Endothelial cell of hepatic sinusoid (primary cell): ENCODE data around the gene IGSF8.

Source experiments
- in situ Hi-C: cut with HindIII; loops from 2 replicates; pipeline ENCODE4 v1.10.0; 2017; ENCODE audit warnings: low sequenced_read_pairs

IGSF8 gene, protein sequence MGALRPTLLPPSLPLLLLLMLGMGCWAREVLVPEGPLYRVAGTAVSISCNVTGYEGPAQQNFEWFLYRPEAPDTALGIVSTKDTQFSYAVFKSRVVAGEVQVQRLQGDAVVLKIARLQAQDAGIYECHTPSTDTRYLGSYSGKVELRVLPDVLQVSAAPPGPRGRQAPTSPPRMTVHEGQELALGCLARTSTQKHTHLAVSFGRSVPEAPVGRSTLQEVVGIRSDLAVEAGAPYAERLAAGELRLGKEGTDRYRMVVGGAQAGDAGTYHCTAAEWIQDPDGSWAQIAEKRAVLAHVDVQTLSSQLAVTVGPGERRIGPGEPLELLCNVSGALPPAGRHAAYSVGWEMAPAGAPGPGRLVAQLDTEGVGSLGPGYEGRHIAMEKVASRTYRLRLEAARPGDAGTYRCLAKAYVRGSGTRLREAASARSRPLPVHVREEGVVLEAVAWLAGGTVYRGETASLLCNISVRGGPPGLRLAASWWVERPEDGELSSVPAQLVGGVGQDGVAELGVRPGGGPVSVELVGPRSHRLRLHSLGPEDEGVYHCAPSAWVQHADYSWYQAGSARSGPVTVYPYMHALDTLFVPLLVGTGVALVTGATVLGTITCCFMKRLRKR

DNA sequence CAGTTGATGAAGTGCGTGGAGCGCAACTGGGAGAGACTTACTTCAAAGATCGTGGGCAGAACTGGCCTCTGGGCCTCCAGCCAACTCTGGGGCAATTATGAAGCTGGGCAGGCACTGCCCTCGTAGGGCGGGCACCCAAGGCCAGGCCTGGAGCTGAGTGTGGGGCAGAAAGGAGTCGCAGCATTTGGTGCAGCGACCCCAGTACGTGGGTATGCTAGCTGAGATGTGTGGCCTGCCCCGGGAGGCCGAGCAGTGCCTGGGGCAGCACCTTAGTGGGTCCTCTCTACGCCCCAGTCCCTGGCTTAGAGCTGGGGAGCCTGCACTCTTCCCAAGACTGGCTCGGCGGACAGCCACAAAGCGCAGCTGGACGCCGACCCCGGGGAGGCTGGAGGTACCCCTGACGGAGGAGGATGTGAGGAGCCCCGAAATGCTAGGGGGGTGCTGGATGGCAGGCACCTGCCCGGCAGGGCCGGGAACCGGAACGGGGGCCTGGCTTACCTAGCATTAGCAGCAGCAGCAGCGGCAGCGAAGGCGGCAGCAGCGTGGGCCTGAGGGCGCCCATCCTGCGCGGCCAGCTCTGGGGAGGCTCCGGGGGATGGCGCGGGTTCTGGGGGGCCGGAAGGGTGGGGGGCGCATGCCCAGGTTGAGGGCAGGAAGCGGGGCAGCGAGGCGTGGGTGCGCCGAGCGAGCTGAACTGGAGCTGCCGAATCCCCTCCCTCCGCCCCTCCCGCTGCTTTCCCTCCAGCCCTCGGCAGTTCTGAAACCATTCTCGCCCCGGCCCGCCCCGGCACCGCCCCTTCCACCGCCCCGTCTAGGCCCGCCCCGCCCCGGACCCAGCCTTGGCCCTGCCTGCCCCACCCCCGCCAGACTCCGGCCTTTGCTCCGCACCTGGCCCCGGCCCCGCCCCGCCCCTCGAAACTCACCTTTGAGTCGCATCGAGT lies at the start of gene IGSF8:
IGSF8 (minus strand) TSS at position 709 of the 941 bp plus-strand sequence; CDS start at position 562, 147 bp downstream.
- in situ Hi-C loops = no loop called here

GRCh38 chr1:160148121-160148520 lies 49.7 kb upstream of the IGSF8 start:
- in situ Hi-C loops = no loop called here

GRCh38 chr1:160146107-160146506 lies 47.7 kb upstream of the IGSF8 start:
- in situ Hi-C loops = no loop called here

DNA sequence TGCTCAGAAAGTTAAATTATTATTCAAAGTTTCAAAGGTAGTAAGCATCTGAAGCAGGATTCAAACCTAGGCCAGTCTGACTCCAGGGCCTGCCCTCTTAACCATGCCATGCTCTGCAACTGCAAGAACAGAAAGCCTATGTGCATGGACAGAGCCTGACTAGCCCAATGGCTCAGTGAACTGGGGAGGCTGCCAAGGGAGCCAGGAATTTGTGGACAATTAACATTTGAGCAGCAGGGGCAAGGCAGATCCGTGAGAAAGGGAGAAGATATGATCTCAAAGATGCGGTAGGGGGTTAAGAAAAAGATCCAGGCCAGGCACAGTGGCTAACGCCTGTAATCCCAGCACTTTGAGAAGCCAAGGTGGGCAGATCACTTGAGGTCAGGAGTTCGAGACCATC lies 46.5 kb upstream of the IGSF8 start:
- in situ Hi-C loops = no loop called here

DNA sequence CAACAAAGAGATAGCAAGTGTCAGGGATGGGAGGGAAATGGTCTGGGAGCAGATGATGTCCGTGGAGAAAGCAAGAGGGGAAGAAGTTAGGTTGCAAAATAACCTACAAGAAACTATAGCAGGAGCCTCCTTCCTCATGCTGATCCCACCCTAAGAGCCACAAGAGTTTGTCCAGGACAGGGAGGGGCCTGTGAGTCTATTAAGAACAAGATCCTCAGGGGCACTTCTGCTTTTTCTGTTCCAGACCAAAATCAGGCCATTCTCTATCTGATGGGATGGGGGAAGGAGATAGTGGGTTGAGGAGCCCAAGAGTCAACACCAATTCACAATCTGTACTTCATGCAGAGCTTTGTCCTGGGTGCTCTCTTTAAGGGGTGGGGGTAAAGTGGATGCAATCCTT lies 45.3 kb upstream of the IGSF8 start:
- in situ Hi-C loops = no loop called here

GRCh38 chr1:160139840-160140239 lies 41.4 kb upstream of the IGSF8 start:
- in situ Hi-C loops = no loop called here

GRCh38 chr1:160137216-160137862 lies 38.9 kb upstream of the IGSF8 start:
- in situ Hi-C loops = no loop called here

GRCh38 chr1:160136926-160137200 lies 38.4 kb upstream of the IGSF8 start:
- in situ Hi-C loops = no loop called here

DNA sequence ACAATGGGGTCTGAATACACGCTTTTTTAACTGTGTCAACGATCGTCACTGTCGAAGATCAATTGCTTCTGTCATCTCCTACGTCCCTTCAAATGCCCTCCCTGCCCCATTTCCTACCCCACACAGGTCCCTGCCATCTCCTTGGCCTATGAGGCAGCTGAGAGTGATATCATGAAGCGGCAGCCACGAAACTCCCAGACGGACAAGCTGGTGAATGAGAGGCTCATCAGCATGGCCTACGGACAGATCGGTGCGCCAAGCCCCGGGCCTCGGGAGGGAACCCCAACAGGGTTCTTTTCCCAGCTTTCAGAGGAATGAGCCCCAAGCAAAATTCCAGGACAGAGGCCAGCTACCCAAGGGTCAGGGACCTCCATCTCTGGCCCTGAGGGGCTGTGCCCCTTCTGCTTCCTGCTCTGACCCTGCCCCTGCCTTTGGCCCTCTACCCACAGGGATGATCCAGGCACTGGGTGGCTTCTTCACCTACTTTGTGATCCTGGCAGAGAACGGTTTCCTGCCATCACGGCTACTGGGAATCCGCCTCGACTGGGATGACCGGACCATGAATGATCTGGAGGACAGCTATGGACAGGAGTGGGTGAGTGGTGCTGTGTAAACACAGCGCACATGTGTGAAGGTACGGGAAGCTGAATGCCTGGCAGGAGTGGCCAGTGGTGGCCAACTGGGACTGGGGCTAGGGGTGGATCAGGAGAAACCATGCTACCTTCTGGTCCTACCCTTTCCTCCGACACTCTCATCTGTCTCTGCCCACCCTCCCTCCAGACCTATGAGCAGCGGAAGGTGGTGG lies 37.9 kb upstream of the IGSF8 start:
- in situ Hi-C loops = no loop called here

DNA sequence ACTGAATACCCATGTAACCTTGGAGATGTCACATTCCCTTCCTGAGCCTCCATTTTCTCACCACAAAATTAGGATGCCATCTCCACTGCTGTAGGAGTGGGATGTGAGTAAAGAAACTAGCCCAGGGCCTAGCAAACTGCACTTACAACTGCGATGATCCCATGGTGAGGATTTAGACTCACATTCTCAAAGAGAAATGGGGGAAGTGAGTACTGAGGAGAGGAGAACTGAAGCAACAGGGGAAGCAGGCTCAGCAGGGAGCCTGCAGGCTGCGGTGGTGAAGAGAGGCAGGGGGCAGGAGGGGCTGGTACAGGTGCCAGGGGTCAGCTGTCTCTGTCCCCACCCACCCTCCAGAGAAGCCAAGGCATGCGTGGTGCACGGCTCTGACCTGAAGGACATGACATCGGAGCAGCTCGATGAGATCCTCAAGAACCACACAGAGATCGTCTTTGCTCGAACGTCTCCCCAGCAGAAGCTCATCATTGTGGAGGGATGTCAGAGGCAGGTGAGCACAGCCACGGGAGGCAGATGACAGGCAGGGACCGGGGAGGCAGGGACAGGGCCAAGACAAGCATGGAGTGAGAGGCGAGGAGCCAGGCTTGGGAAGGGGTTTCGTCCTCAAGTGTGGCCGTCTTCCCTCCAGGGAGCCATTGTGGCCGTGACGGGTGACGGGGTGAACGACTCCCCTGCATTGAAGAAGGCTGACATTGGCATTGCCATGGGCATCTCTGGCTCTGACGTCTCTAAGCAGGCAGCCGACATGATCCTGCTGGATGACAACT lies 36.6 kb upstream of the IGSF8 start:
- in situ Hi-C loops = loop anchor here (5.0 kb wide), 2 partner anchors 48 to 92 kb away; no protein-coding TSS in a partner anchor

- in situ Hi-C loops = loop anchor here (5.0 kb wide), 2 partner anchors 47 to 93 kb away; no protein-coding TSS in a partner anchor
Observed at GRCh38 chr1:160133990-160134770, 35.8 kb upstream of the IGSF8 start.

GRCh38 chr1:160131803-160132565 lies 33.6 kb upstream of the IGSF8 start:
- in situ Hi-C loops = loop anchor here (5.0 kb wide), 2 partner anchors 45 to 95 kb away; no protein-coding TSS in a partner anchor

DNA sequence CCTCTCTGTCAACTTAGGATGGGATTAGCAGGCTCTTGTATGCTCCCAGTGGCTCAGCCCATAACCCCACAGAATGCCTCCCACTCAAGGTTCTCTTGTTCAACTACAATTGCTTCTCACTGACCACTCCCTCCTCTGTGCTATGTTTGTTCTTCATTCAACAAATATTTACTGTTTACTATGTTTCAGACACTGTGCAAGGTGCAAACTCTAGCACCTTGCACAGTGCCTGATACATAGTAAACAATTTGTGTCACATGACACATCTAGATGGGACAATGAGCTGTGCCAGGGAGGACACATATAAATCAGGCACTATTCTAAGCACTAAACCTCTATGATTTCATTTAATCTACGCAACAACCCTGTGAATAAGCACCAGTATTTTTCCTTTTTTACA lies 32.5 kb upstream of the IGSF8 start:
- in situ Hi-C loops = loop anchor here (5.0 kb wide), 2 partner anchors 44 to 96 kb away; no protein-coding TSS in a partner anchor

GRCh38 chr1:160130486-160130885 lies 32.1 kb upstream of the IGSF8 start:
- in situ Hi-C loops = loop anchor here (5.0 kb wide), 2 partner anchors 43 to 97 kb away; no protein-coding TSS in a partner anchor

- in situ Hi-C loops = loop anchor here (5.0 kb wide), 3 partner anchors 43 to 97 kb away; no protein-coding TSS in a partner anchor
Observed at GRCh38 chr1:160129966-160130365, 31.5 kb upstream of the IGSF8 start.

GRCh38 chr1:160129558-160129957 lies 31.1 kb upstream of the IGSF8 start:
- in situ Hi-C loops = loop anchor here (5.0 kb wide), 1 partner anchor 62 kb away; no protein-coding TSS in a partner anchor

- in situ Hi-C loops = loop anchor here (5.0 kb wide), 1 partner anchor 62 kb away; no protein-coding TSS in a partner anchor
Observed at GRCh38 chr1:160129046-160129445, 30.6 kb upstream of the IGSF8 start.
